ENCODE results near the gene CRISP3. TPM values are rescaled to one million over a fixed set of nuclear protein-coding genes. Genes with fewer than 3 reads are reported as not detected.

CRISP3 gene
- total and polyA plus RNA-seq, 2 donors from 2014 or later: not detected

GRCh38 chr6:49720372-49720771 lies 23.8 kb downstream of the CRISP3 start:
- DNase-seq (no peak), FAIRE-seq (no peak)
- H3K9ac ChIP-seq (ENCODE audit: low read length in 3 of 3): no peak overlapping the region
- no peak for TF ChIP-seq CTCF (IDR thresholded peaks at IDR 0.05; ENCODE audit: borderline replicate concordance, extremely low read depth, insufficient read depth)
- intact Hi-C loops (cut with DNase I): no loop called here
- H3K27ac ChIP-seq (ENCODE audit: low read depth in 2 of 2, low read length in 2 of 2): no peak overlapping the region
- no peaks in the 10 kb centered on the region for H3K36me3 ChIP-seq (ENCODE audit: control insufficient read depth in 2 of 3, insufficient read depth in 3 of 3, low read length in 3 of 3)
- peaks cover 0 to 2% (median 0%) of the 10 kb centered on the region in 3 donors for H3K9me3 ChIP-seq (ENCODE audit: control insufficient read depth in 2 of 3, insufficient read depth in 1 of 3, low read length in 3 of 3)
- no peak overlapping the region for H3K4me3 ChIP-seq (ENCODE audit: low read length in 3 of 3)
- H3K27me3 ChIP-seq (ENCODE audit: control insufficient read depth, insufficient read depth, low read length): no peaks in the 10 kb centered on the region
- no peaks in the 10 kb centered on the region for H3K4me1 ChIP-seq (ENCODE audit: control insufficient read depth in 2 of 3, insufficient read depth in 2 of 3, low read depth in 1 of 3, low read length in 3 of 3)

GRCh38 chr6:49713346-49713745 lies 30.8 kb downstream of the CRISP3 start, which contains the start of gene CRISP2:
TSS of gene CRISP2 (minus strand) at chr6:49713543. CDS start at chr6:49709196, 4,347 bp downstream.
- TF ChIP-seq CTCF (IDR thresholded peaks at IDR 0.05; ENCODE audit: borderline replicate concordance, extremely low read depth, insufficient read depth): no peak
- no peak within 1 kb of the TSS for H3K9ac ChIP-seq (ENCODE audit: low read length in 3 of 3)
- H3K27ac ChIP-seq (ENCODE audit: low read depth in 2 of 2, low read length in 2 of 2): no peak within 1 kb of the TSS
- peak within 1 kb of the TSS; percentile 10 to 56 (median 11) for H3K4me3 ChIP-seq (ENCODE audit: low read length in 3 of 3)
- H3K27me3 ChIP-seq (ENCODE audit: control insufficient read depth, insufficient read depth, low read length): no peaks in the 10 kb centered on the region
- no peaks in the 10 kb centered on the region for H3K36me3 ChIP-seq (ENCODE audit: control insufficient read depth in 2 of 3, insufficient read depth in 3 of 3, low read length in 3 of 3)
- intact Hi-C loops (cut with DNase I): no loop called here
- no peak for FAIRE-seq
- H3K4me1 ChIP-seq (ENCODE audit: control insufficient read depth in 2 of 3, insufficient read depth in 2 of 3, low read depth in 1 of 3, low read length in 3 of 3): no peaks in the 10 kb centered on the region
- H3K9me3 ChIP-seq (ENCODE audit: control insufficient read depth in 2 of 3, insufficient read depth in 1 of 3, low read length in 3 of 3): no peaks in the 10 kb centered on the region
- DNase-seq: peak; percentile 15 to 51 (median 19)

GRCh38 chr6:49698478-49698877 lies 45.7 kb downstream of the CRISP3 start:
- Histone ChIP-seq H3K9me3 (ENCODE audit: control insufficient read depth in 2 of 3, insufficient read depth in 1 of 3, low read length in 3 of 3) (peaks cover 0 to under 1% (median 0%) of the 10 kb centered on the region in 3 donors), H3K4me3 (ENCODE audit: low read length in 3 of 3) (no peak overlapping the region), H3K36me3 (ENCODE audit: control insufficient read depth in 2 of 3, insufficient read depth in 3 of 3, low read length in 3 of 3) (no peaks in the 10 kb centered on the region), H3K27ac (ENCODE audit: low read depth in 2 of 2, low read length in 2 of 2) (no peak overlapping the region), H3K27me3 (ENCODE audit: control insufficient read depth, insufficient read depth, low read length) (no peaks in the 10 kb centered on the region), H3K9ac (ENCODE audit: low read length in 3 of 3) (no peak overlapping the region), H3K4me1 (ENCODE audit: control insufficient read depth in 2 of 3, insufficient read depth in 2 of 3, low read depth in 1 of 3, low read length in 3 of 3) (no peaks in the 10 kb centered on the region)
- no peak for TF ChIP-seq CTCF (IDR thresholded peaks at IDR 0.05; ENCODE audit: borderline replicate concordance, extremely low read depth, insufficient read depth)
- FAIRE-seq (no peak), DNase-seq (peak in 1 of 5 donors; percentile 22)
- intact Hi-C loops (cut with DNase I): no loop called here

GRCh38 chr6:49693512-49693911 lies 50.7 kb downstream of the CRISP3 start:
- intact Hi-C loops (cut with DNase I): no loop called here
- FAIRE-seq: no peak

More at GRCh38 chr6:49693512-49693911, 50.7 kb downstream of the CRISP3 start:
- no peaks in the 10 kb centered on the region for H3K27me3 ChIP-seq (ENCODE audit: control insufficient read depth, insufficient read depth, low read length)
- H3K4me1 ChIP-seq (ENCODE audit: control insufficient read depth in 2 of 3, insufficient read depth in 2 of 3, low read depth in 1 of 3, low read length in 3 of 3): no peaks in the 10 kb centered on the region
- no peak overlapping the region for H3K9ac ChIP-seq (ENCODE audit: low read length in 3 of 3)
- peaks cover 0 to 2% (median 0%) of the 10 kb centered on the region in 3 donors for H3K9me3 ChIP-seq (ENCODE audit: control insufficient read depth in 2 of 3, insufficient read depth in 1 of 3, low read length in 3 of 3)
- TF ChIP-seq CTCF (IDR thresholded peaks at IDR 0.05; ENCODE audit: borderline replicate concordance, extremely low read depth, insufficient read depth): no peak
- no peak overlapping the region for H3K4me3 ChIP-seq (ENCODE audit: low read length in 3 of 3)
- DNase-seq: no peak
- no peaks in the 10 kb centered on the region for H3K36me3 ChIP-seq (ENCODE audit: control insufficient read depth in 2 of 3, insufficient read depth in 3 of 3, low read length in 3 of 3)
- no peak overlapping the region for H3K27ac ChIP-seq (ENCODE audit: low read depth in 2 of 2, low read length in 2 of 2)
